IMR-90 (cell line): ENCODE measurements around the gene SOX6. TPM values are rescaled to one million over a fixed set of nuclear protein-coding genes. Genes with fewer than 3 reads are reported as not detected.
A peak's percentile ranks its signal among the peaks of the same experiment; 100 is the strongest.

Experiments used
- ATAC-seq: fragments of 200-7000 bp; cut with Tn5 transposase; 2 replicates; pipeline ENCODE4 v1.9.1; 2020; ENCODE audit warnings: low read depth, mild to moderate bottlenecking, moderate library complexity
- BruUV-seq: library from RNA; stranded (reverse); fragments of 400-500 nt; replicated peaks from 2 replicates; lab custom pipeline; 2021; lab: Mats Ljungman, UMichigan
- CTCF ChIA-PET: fragments of 300-600 bp; formaldehyde crosslinking; extraction: SDS; loops from one replicate; lab custom pipeline; 2021; ENCODE audit warnings: antibody characterized with exemption; lab: Yijun Ruan, JAX
- POLR2A ChIA-PET: fragments of 300-600 bp; sonication (Branson Sonifier 250); formaldehyde crosslinking; loops from one replicate; lab custom pipeline; 2022; ENCODE audit warnings: antibody characterized with exemption; ENCODE audit not compliant: unreplicated experiment; lab: Charles Lee
- DNase-seq: peaks from one replicate; pipeline ENCODE4 v3.0.0; 2013
- H2AFZ ChIP-seq: replicated peaks from 2 replicates; pipeline ENCODE3; 2013; ENCODE audit warnings: low read length, mild to moderate bottlenecking; ENCODE audit not compliant: poor library complexity
- H2AK5ac ChIP-seq: 2 replicates; pipeline ENCODE4 v1.6.1; 2013; ENCODE audit warnings: low read depth, low read length, inconsistent platforms
- H2AK9ac ChIP-seq: replicated peaks from 2 replicates; pipeline ENCODE3; 2013; ENCODE audit warnings: mild to moderate bottlenecking, low read depth, low read length, moderate library complexity; ENCODE audit not compliant: poor library complexity
- H2BK120ac ChIP-seq: 2 replicates; pipeline ENCODE4 v1.6.1; 2013; ENCODE audit warnings: low read depth, low read length, inconsistent platforms
- H2BK15ac ChIP-seq: 3 replicates; pipeline ENCODE4 v1.6.1; 2013; ENCODE audit warnings: low read depth, low read length, inconsistent platforms
- H2BK20ac ChIP-seq: 2 replicates; pipeline ENCODE4 v1.6.1; 2013; ENCODE audit warnings: low read depth, mild to moderate bottlenecking, inconsistent platforms, low read length, moderate library complexity
- H2BK5ac ChIP-seq: 2 replicates; pipeline ENCODE4 v1.6.1; 2013; ENCODE audit warnings: mild to moderate bottlenecking, low read depth, low read length, inconsistent platforms; ENCODE audit not compliant: poor library complexity, severe bottlenecking
- H3K14ac ChIP-seq: replicated peaks from 2 replicates; pipeline ENCODE4 v1.6.1; 2013; ENCODE audit warnings: low read depth, low read length, inconsistent platforms
- H3K18ac ChIP-seq: 2 replicates; pipeline ENCODE4 v1.6.1; 2013; ENCODE audit warnings: low read depth, low read length, control low read depth
- H3K23ac ChIP-seq: 2 replicates; pipeline ENCODE4 v1.6.1; 2013; ENCODE audit warnings: low read depth, low read length, inconsistent platforms
- H3K27ac ChIP-seq: 2 replicates; pipeline ENCODE4 v1.5.1; 2013; ENCODE audit warnings: mild to moderate bottlenecking, control low read depth, low read length; ENCODE audit not compliant: insufficient read depth
- H3K27me3 ChIP-seq: 2 replicates; pipeline ENCODE4 v1.6.1; 2013; ENCODE audit warnings: low read length; ENCODE audit not compliant: control insufficient read depth, insufficient read depth
- H3K36me3 ChIP-seq: 2 replicates; pipeline ENCODE4 v1.6.1; 2013; ENCODE audit warnings: low read length, mixed read lengths; ENCODE audit not compliant: control insufficient read depth, insufficient read depth
- H3K4ac ChIP-seq: 2 replicates; pipeline ENCODE4 v1.6.1; 2013; ENCODE audit warnings: low read depth, low read length, inconsistent platforms
- H3K4me1 ChIP-seq: 2 replicates; pipeline ENCODE4 v1.6.1; 2013; ENCODE audit warnings: low read length, mixed read lengths; ENCODE audit not compliant: control insufficient read depth, insufficient read depth
- H3K4me2 ChIP-seq: 2 replicates; pipeline ENCODE4 v1.6.1; 2013; ENCODE audit warnings: low read depth, mild to moderate bottlenecking, control low read depth, low read length, moderate library complexity
- H3K4me3 ChIP-seq: 2 replicates; pipeline ENCODE4 v1.5.1; 2013; ENCODE audit warnings: low read depth, mild to moderate bottlenecking, control low read depth, low read length, moderate library complexity; ENCODE audit not compliant: insufficient read depth
- H3K56ac ChIP-seq: 2 replicates; pipeline ENCODE4 v1.6.1; 2013; ENCODE audit warnings: low read length, inconsistent platforms; ENCODE audit not compliant: insufficient read depth; ENCODE audit errors: extremely low read depth
- H3K79me1 ChIP-seq, 2 experiments: 2 replicates each; pipeline ENCODE4 v1.6.1; 2013; ENCODE audit warnings: low read length in 2 of 2, inconsistent platforms in 1 of 2, low read depth in 1 of 2
- H3K9ac ChIP-seq: 2 replicates; pipeline ENCODE4 v1.6.1; 2013; ENCODE audit warnings: low read depth, low read length, control low read depth
- H3K9me1 ChIP-seq: 2 replicates; pipeline ENCODE4 v1.6.1; 2013; ENCODE audit warnings: low read length, inconsistent platforms; ENCODE audit not compliant: insufficient read depth
- H3K9me3 ChIP-seq: 2 replicates; pipeline ENCODE4 v1.6.1; 2013; ENCODE audit warnings: low read length; ENCODE audit not compliant: control insufficient read depth, insufficient read depth
- H4K20me1 ChIP-seq: 2 replicates; pipeline ENCODE4 v1.6.1; 2013; ENCODE audit warnings: low read length, inconsistent platforms; ENCODE audit not compliant: insufficient read depth
- H4K5ac ChIP-seq: 2 replicates; pipeline ENCODE4 v1.6.1; 2013; ENCODE audit warnings: mild to moderate bottlenecking, low read depth, low read length, control low read depth
- H4K8ac ChIP-seq, 2 experiments: 2 replicates each; pipeline ENCODE4 v1.6.1; 2013; ENCODE audit warnings: low read depth in 2 of 2, low read length in 2 of 2, control low read depth in 1 of 2, inconsistent platforms in 1 of 2
- H4K91ac ChIP-seq: 2 replicates; pipeline ENCODE4 v1.6.1; 2013; ENCODE audit warnings: low read depth, low read length, inconsistent platforms; ENCODE audit not compliant: insufficient read depth
- RFX5 ChIP-seq: IDR thresholded peaks from 2 replicates; pipeline ENCODE4 v1.8.0; 2012; ENCODE audit warnings: low read depth, mild to moderate bottlenecking, low read length, moderate library complexity
- WGBS, 2 experiments: methylation state at CpG; one replicate each; pipeline versions ENCODE4 v1.1.5 to v1.1.7; 2013; ENCODE audit warnings: missing lambda C conversion rate in 2 of 2; ENCODE audit not compliant: insufficient read length in 1 of 2; ENCODE audit errors: extremely low coverage in 2 of 2; 5-methylcytosine and 5-hydroxymethylcytosine counted together
- dilution Hi-C: fragments of 300-500 bp; cut with HindIII; formaldehyde crosslinking; loops from one replicate; pipeline ENCODE4 v1.14.3; 2018; ENCODE audit warnings: low sequenced_read_pairs; ENCODE audit not compliant: unreplicated experiment
- in situ Hi-C: fragments of 300-500 bp; cut with MboI; formaldehyde crosslinking; loops from 3 replicates; pipeline ENCODE4 v1.14.3; 2019; ENCODE audit warnings: low sequenced_read_pairs, inconsistent platforms, mixed read lengths
- intact Hi-C: fragments of 100-400 bp; cut with micrococcal nuclease; formaldehyde crosslinking; loops from 2 replicates; pipeline ENCODE4 v1.10.0; 2022
- polyA plus RNA-seq, 3 experiments: library from polyadenylated mRNA; depleted of rRNA; stranded (reverse); fragments of >200 nt; gene quantifications; 2 replicates each; pipeline ENCODE4 v1.2.3, GENCODE V29; 2012; ENCODE audit warnings: low replicate concordance in 1 of 3
- total RNA-seq: library from RNA; depleted of rRNA; stranded (reverse); fragments of >200 nt; gene quantifications from 2 replicates; pipeline ENCODE4 v1.2.3, GENCODE V29; 2012

SOX6 gene
- total and polyA plus RNA-seq, 2 of the 4 experiments (the other 2 are of a cell fraction), result 1.7 to 7.7 TPM

DNA sequence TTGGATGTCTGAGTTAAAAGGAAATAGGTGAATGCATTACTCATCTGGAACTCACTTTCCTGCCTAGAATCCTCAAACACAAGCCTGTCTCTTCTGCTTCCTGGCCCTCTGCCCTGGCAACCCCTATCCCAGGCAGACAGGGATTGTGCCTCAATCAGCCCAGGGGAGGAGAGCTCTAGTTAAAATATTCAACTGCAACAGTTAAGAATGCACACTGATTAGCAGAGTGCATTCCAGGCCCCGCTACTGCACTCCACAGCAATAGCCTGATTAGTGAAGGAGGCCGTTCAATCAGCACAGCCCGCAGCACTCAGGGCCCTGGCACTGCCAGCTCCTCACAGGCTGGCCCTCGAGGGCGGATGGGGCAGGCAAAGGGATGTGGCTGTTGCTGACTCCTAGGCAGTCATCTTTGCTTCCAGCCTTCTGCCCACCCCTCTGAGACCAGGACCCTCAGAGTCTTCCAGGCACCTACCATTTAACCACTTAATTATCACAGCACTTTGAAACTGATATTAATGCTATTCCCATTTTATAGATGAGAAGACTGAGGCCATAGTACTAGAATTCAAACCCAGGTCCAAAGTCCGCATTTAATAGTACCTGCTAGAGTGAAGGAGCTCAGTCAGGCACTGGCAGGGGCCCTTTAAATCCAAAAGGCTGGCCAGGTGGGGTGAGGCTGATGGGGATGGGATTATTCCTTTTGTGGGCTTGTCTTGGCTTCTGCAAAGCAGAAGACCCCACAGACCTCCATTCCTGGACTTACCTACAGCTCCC lies 435.3 kb downstream of the SOX6 start:
- Histone ChIP-seq H3K9me1 (no peaks in the 10 kb centered on the region), H2BK20ac (no peak overlapping the region), H4K8ac (no peak overlapping the region), H3K56ac (no peak overlapping the region), H3K4ac (peak overlapping the region; percentile 27; the same call in 1 of the 2 replicates), H2BK15ac (no peak overlapping the region), H2BK120ac (no peak overlapping the region), H2BK5ac (no peak overlapping the region), H3K4me2 (no peak overlapping the region), H3K36me3 (no peaks in the 10 kb centered on the region), H3K79me1 (no peaks in the 10 kb centered on the region), H2AFZ (no peak overlapping the region), H3K4me3 (no peak overlapping the region), H4K20me1 (no peaks in the 10 kb centered on the region), H3K27me3 (no peaks in the 10 kb centered on the region), H3K9me3 (no peaks in the 10 kb centered on the region), H3K4me1 (peaks cover 2% of the 10 kb centered on the region; the same call in 1 of the 2 replicates), H3K23ac (no peak overlapping the region), H4K5ac (no peak overlapping the region), H3K18ac (no peak overlapping the region), H4K91ac (no peak overlapping the region), H2AK9ac (no peak overlapping the region), H3K14ac (no peak overlapping the region), H3K27ac (no peak overlapping the region), H3K9ac (no peak overlapping the region), H2AK5ac (no peak overlapping the region)
- in situ Hi-C loops (no loop called here), dilution Hi-C loops (no loop called here), intact Hi-C loops (no loop called here)
- TF ChIP-seq RFX5, result no peak
- WGBS, 2 experiments, result 90% methylated on average over 2 of the region's 6 CpGs; no CpG with 5 or more reads in 1 of the 2 experiments
- DNase-seq (peak; percentile 8), ATAC-seq (peak; percentile 63; the same call in 1 of the 2 replicates)
- ChIA-PET POLR2A (interaction anchor here (0.5 kb wide), 1 partner anchor 30 kb away, joined by 3 read pairs; no protein-coding TSS in a partner anchor), CTCF (no interaction called here)
- no TSS peak for BruUV-seq
